GM13977 (cell line): ENCODE results near the gene SMIM1.
"Not testable (repeated sequence)": the region's sequence is repeated elsewhere in the genome, so short reads cannot be mapped to it uniquely, and the experiment has no call there.

ENCODE experiments used
- DNase-seq: peaks from one replicate; pipeline ENCODE4 v3.0.0; 2012; ENCODE audit warnings: low spot score
- CTCF ChIP-seq: IDR thresholded peaks from 2 replicates; pipeline ENCODE4 v1.5.1; 2012; ENCODE audit warnings: mild to moderate bottlenecking, control low read depth; ENCODE audit not compliant: insufficient read depth; ENCODE audit errors: extremely low read depth, missing control alignments
- in situ Hi-C: fragments of 300-500 bp; cut with MboI; formaldehyde crosslinking; loops from one replicate; pipeline ENCODE4 v1.12.0; 2022; ENCODE audit warnings: low sequenced_read_pairs, low pct_unique_long_range_greater_than_20kb, mixed read lengths, inconsistent platforms; ENCODE audit not compliant: unreplicated experiment

Gene SMIM1

GRCh38 chr1:3746830-3747521 lies 25.6 kb upstream of the SMIM1 start:
- in situ Hi-C loops, result no loop called here
- DNase-seq, result peak; percentile 98
- TF ChIP-seq CTCF, result no peak

GRCh38 chr1:3747522-3747848 lies 25.1 kb upstream of the SMIM1 start:
- in situ Hi-C loops, result no loop called here
- TF ChIP-seq CTCF, result no peak
- no peak for DNase-seq

GRCh38 chr1:3747903-3748302 lies 24.6 kb upstream of the SMIM1 start:
- in situ Hi-C loops, result no loop called here
- no peak for TF ChIP-seq CTCF
- DNase-seq, result no peak

GRCh38 chr1:3748316-3748900 lies 24.1 kb upstream of the SMIM1 start:
- DNase-seq, in situ Hi-C loops: not testable (repeated sequence)

- TF ChIP-seq CTCF, result no peak
- DNase-seq, result no peak
- in situ Hi-C loops, result no loop called here
These were observed 23.0 kb upstream of the SMIM1 start for GRCh38 chr1:3749512-3749911.

- DNase-seq, result no peak
- in situ Hi-C loops, result no loop called here
- TF ChIP-seq CTCF, result no peak
These were observed 21.8 kb upstream of the SMIM1 start for GRCh38 chr1:3750741-3751140.

GRCh38 chr1:3752400-3752945 lies 20.1 kb upstream of the SMIM1 start, which contains the start of gene CCDC27:
CCDC27 (plus strand) TSS chr1:3752450; CDS start chr1:3752482, 32 bp downstream.
- DNase-seq, result no peak
- no peak for TF ChIP-seq CTCF
- in situ Hi-C loops, result no loop called here
